Measurements from ENCODE around the gene IL31.

DNA sequence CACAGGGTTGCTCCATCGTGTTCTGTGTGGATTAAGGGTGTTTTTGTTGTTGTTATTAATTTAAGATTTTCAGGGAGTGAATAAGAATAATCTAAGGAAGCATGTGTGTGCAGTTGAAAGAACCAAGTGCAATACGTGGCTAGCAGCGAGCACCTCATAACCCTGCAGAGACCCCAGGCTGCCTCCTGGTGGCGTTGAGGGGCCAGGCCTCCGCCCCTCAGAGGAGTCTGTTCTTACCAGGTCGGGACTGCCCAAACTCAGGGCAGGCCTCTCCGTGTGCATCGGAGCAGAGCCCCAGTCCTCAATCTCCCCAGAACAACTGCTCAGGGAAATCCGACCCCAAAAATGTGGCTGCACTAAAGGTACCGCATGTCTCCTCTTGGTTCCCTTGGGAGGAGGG, 36.8 kb downstream of the IL31 start:
- no peak for TF ChIP-seq POLR2A (IDR thresholded peaks at IDR 0.05)
- no peak for TF ChIP-seq CTCF (IDR thresholded peaks at IDR 0.05)
